HepG2 (cell line): Measurements from ENCODE around the gene IL16. TPM values are rescaled to one million over a fixed set of nuclear protein-coding genes. Genes with fewer than 3 reads are reported as not detected.

Experiments
- ATAC-seq: fragments of 200-7000 bp; cut with Tn5 transposase; 3 replicates; pipeline ENCODE4 v1.9.1; 2020; ENCODE audit warnings: mild to moderate bottlenecking, moderate library complexity
- BruUV-seq: library from RNA; stranded (reverse); fragments of 400-500 nt; replicated peaks from 2 replicates; lab custom pipeline; 2021; lab: Mats Ljungman, UMichigan
- CTCF ChIA-PET: fragments of 300-600 bp; formaldehyde crosslinking; extraction: SDS; loops from one replicate; lab custom pipeline; 2021; ENCODE audit warnings: low total read pairs, inconsistent platforms, low intra/inter-chr PET ratio; lab: Yijun Ruan, JAX
- POLR2A ChIA-PET: fragments of 350-600 bp; sonication (Branson Sonifier 250); formaldehyde crosslinking; loops from one replicate; lab custom pipeline; 2020; ENCODE audit warnings: antibody characterized with exemption, inconsistent platforms; lab: Yijun Ruan, JAX
- DNase-seq: peaks from one replicate; pipeline ENCODE4 v3.0.0-alpha.2; 2015; ENCODE audit warnings: low spot score
- FAIRE-seq: peaks from 3 replicates; lab custom pipeline; 2011; peaks lifted over from hg19 to GRCh38; lab: Jason Lieb, UNC
- H2AFZ ChIP-seq: one replicate; pipeline ENCODE4 v1.6.1; 2011; ENCODE audit warnings: low read length, inconsistent platforms
- H3K27ac ChIP-seq: fragments of 300-600 bp; 3 replicates; pipeline ENCODE4 v1.8.0; 2011; ENCODE audit warnings: mixed run types, mild to moderate bottlenecking, mixed read lengths, low read length, inconsistent platforms; ENCODE audit not compliant: insufficient read depth; ENCODE audit errors: extremely low read length
- H3K27me3 ChIP-seq, 2 experiments: fragments of 200-600 bp in 1 of 2; 2 replicates in 1 of 2; 3 replicates in 1 of 2; pipeline versions ENCODE4 v1.6.0 to v1.8.0; 2011; ENCODE audit warnings: low read length in 2 of 2, mild to moderate bottlenecking in 2 of 2, moderate library complexity in 2 of 2, inconsistent platforms in 1 of 2; ENCODE audit not compliant: insufficient read depth in 2 of 2, control insufficient read depth in 1 of 2
- H3K36me3 ChIP-seq, 2 experiments: fragments of 200-600 bp in 1 of 2; replicated peaks in 1 of 2; 2 replicates in 1 of 2; 3 replicates in 1 of 2; pipeline versions ENCODE4 v1.5.1 to v1.8.0; 2011; ENCODE audit warnings: low read length in 2 of 2, inconsistent platforms in 1 of 2; ENCODE audit not compliant: insufficient read depth in 2 of 2, control insufficient read depth in 1 of 2
- H3K4me1 ChIP-seq: 2 replicates; pipeline ENCODE4 v1.5.1; 2012; ENCODE audit warnings: low read length, inconsistent platforms; ENCODE audit not compliant: insufficient read depth
- H3K4me2 ChIP-seq: 2 replicates; pipeline ENCODE4 v1.6.0; 2011; ENCODE audit warnings: low read depth, low read length, inconsistent platforms
- H3K4me3 ChIP-seq, 3 experiments: fragments of 200-600 bp in 1 of 3; sonication (generic), shearing (Covaris generic) in 1 of 3; replicated peaks in 1 of 3; 2 replicates each; pipeline ENCODE4 v1.5.1; 2011 to 2016; ENCODE audit warnings: low read length in 3 of 3, inconsistent platforms in 2 of 3, low read depth in 2 of 3, mild to moderate bottlenecking in 2 of 3, control low read depth in 1 of 3, mixed read lengths in 1 of 3; ENCODE audit not compliant: insufficient read depth in 1 of 3
- H3K79me2 ChIP-seq: one replicate; pipeline ENCODE4 v1.6.1; 2011; ENCODE audit warnings: low read length, inconsistent platforms; ENCODE audit not compliant: insufficient read depth
- H3K9ac ChIP-seq: 2 replicates; pipeline ENCODE4 v1.6.0; 2011; ENCODE audit warnings: mild to moderate bottlenecking, low read depth, low read length, inconsistent platforms; ENCODE audit not compliant: insufficient read depth
- H3K9me3 ChIP-seq: 2 replicates; pipeline ENCODE4 v1.5.1; 2012; ENCODE audit warnings: mild to moderate bottlenecking, low read length
- H4K20me1 ChIP-seq: 2 replicates; pipeline ENCODE4 v1.6.0; 2011; ENCODE audit warnings: inconsistent platforms, mild to moderate bottlenecking, low read length, moderate library complexity; ENCODE audit not compliant: insufficient read depth
- BCL6 ChIP-seq: IDR thresholded peaks from 2 replicates; pipeline ENCODE4 v1.6.1; 2016; ENCODE audit warnings: missing genetic modification reagents, missing compliant biosample characterization
- JUN ChIP-seq: sonication (generic); formaldehyde crosslinking; IDR thresholded peaks from 2 replicates; pipeline ENCODE4 v1.4.0; 2020; ENCODE audit warnings: mild to moderate bottlenecking, missing genetic modification reagents
- MAFF ChIP-seq: IDR thresholded peaks from 2 replicates; pipeline ENCODE4 v1.6.1; 2011; ENCODE audit warnings: low read depth, low read length, improper control_type of control experiment
- MED1 ChIP-seq: sonication (generic); formaldehyde crosslinking; IDR thresholded peaks from 2 replicates; pipeline ENCODE4 v1.4.0; 2020; ENCODE audit warnings: missing genetic modification reagents
- MYPOP ChIP-seq: sonication (generic); formaldehyde crosslinking; IDR thresholded peaks from 2 replicates; pipeline ENCODE4 v1.8.1; 2023; ENCODE audit warnings: mild to moderate bottlenecking, moderate library complexity, missing genetic modification reagents
- NFE2L2 ChIP-seq: fragments of 150-350 bp; IDR thresholded peaks from 2 replicates; pipeline ENCODE4 v1.6.1; 2014; ENCODE audit warnings: low read length
- NFYB ChIP-seq: sonication (generic); formaldehyde crosslinking; IDR thresholded peaks from 2 replicates; pipeline ENCODE4 v1.4.0; 2020; ENCODE audit warnings: missing genetic modification reagents
- NR2F1 ChIP-seq, 2 experiments: fragments of 450-650 bp in 1 of 2; formaldehyde crosslinking in 1 of 2; IDR thresholded peaks; 2 replicates each; pipeline versions ENCODE4 v1.5.0 to v1.6.1; 2016 to 2020; ENCODE audit warnings: mild to moderate bottlenecking in 1 of 2, missing compliant biosample characterization in 1 of 2, missing genetic modification reagents in 1 of 2, moderate library complexity in 1 of 2
- POLR2AphosphoS2 ChIP-seq: IDR thresholded peaks from 2 replicates; pipeline ENCODE4 v1.6.1; 2011; ENCODE audit warnings: low read depth, low read length, improper control_type of control experiment
- RXRB ChIP-seq: IDR thresholded peaks from 2 replicates; pipeline ENCODE4 v1.6.1; 2016; ENCODE audit warnings: borderline replicate concordance, missing genetic modification reagents, missing compliant biosample characterization
- ZNF124 ChIP-seq: sonication (generic); formaldehyde crosslinking; IDR thresholded peaks from 2 replicates; pipeline ENCODE4 v1.4.0; 2020; ENCODE audit warnings: missing genetic modification reagents
- ZNF230 ChIP-seq: sonication (generic); formaldehyde crosslinking; IDR thresholded peaks from 2 replicates; pipeline ENCODE4 v1.4.0; 2020; ENCODE audit warnings: mild to moderate bottlenecking, missing genetic modification reagents
- ZNF784 ChIP-seq: sonication (generic); formaldehyde crosslinking; IDR thresholded peaks from 2 replicates; pipeline ENCODE4 v1.5.1; 2020; ENCODE audit warnings: missing genetic modification reagents, mild to moderate bottlenecking, borderline replicate concordance
- ZNF790 ChIP-seq: sonication (generic); formaldehyde crosslinking; IDR thresholded peaks from 2 replicates; pipeline ENCODE4 v1.8.0; 2022; ENCODE audit warnings: missing genetic modification reagents, mild to moderate bottlenecking, borderline replicate concordance
- WGBS: methylation state at CpG from one replicate; pipeline ENCODE4 v1.1.6; 2017; ENCODE audit warnings: low lambda C conversion rate; 5-methylcytosine and 5-hydroxymethylcytosine counted together
- in situ Hi-C: cut with HindIII; loops from 2 replicates; pipeline ENCODE4 v1.10.0; 2017; ENCODE audit warnings: low pct_unique_long_range_greater_than_20kb; ENCODE audit not compliant: extremely low pct_ligation_motif_present
- intact Hi-C: fragments of 100-400 bp; cut with micrococcal nuclease; formaldehyde crosslinking; loops from one replicate; pipeline ENCODE4 v1.10.0; 2022; ENCODE audit not compliant: unreplicated experiment
- polyA plus RNA-seq, 8 experiments: library from polyadenylated mRNA; depleted of rRNA in 3 of 8; stranded (reverse) in 7 of 8; unstranded in 1 of 8; fragments of >200 nt; fragmentation: Illumina TruSeq in 4 of 8; extraction: Trizol in 4 of 8; gene quantifications; 2 replicates each; pipeline versions ENCODE4 v1.2.1 to v1.2.3, GENCODE V29; 2011 to 2016; ENCODE audit warnings: low read depth in 4 of 8, missing spikeins in 1 of 8, mixed read lengths in 1 of 8; ENCODE audit not compliant: insufficient read depth in 1 of 8
- total RNA-seq, 5 experiments: library from RNA; depleted of rRNA; stranded (reverse); fragments of >200 nt; fragmentation: Illumina TruSeq; extraction: Trizol; gene quantifications; 2 replicates each; pipeline ENCODE4 v1.2.3, GENCODE V29; 2016; ENCODE audit warnings: low read depth in 1 of 5
- TF ChIP-seq, protein P1 (sequence below): sonication (generic); formaldehyde crosslinking; IDR thresholded peaks from 2 replicates; pipeline ENCODE4 v1.5.0; 2020; ENCODE audit warnings: mild to moderate bottlenecking, missing genetic modification reagents, borderline replicate concordance

The IL16 gene
- total and polyA plus RNA-seq, 2 of the 13 experiments (the other 11 are each of a cell fraction or from before 2014, with no cell fraction given), result 0.03 TPM; not detected in 1

DNA sequence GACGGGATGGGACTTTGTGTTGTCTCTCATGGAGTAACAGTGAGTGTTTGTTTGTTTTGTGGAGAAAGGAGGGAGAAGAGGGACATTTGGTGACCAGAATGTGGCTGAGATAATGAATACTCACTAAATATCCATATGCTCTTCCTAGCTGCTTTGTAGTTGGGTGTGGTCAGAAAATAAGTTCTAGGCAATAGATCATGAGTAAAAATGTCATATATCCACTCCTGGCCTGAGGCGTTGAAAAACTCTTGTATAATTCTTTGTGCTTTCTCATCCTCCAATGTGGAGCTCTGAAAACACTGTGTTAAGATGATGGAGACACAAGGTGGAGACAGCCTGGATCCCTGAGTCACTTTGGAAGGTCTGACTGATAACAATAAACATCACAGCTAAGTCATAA lies 28.0 kb upstream of the IL16 start (continued):
- TF ChIP-seq ZNF790 (no peak), JUN (CRISPR knock-in tag) (no peak), MYPOP (CRISPR knock-in tag) (no peak), BCL6 (CRISPR knock-in tag) (no peak)

DNA sequence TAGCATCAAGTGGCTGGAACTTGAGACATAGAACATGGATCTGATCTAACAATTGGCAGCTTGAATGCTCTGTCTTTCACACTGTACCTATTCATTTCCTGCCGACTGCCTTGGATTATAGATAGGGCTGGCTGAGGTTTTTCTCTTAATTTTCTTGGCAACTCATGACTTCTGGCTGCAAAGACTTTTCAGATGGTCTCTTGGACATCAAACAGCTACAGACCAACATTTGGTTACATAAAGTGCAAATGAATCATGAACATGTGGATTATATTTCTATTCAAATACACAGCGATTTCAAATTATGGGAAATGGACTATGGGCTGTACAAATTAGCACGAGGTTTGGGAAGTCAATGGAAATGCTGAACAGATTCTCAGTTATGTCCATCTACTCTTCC lies 26.2 kb upstream of the IL16 start:
- Histone ChIP-seq H2AFZ (no peak overlapping the region), H3K4me3 (no peak overlapping the region), H3K36me3 (no peaks in the 10 kb centered on the region), H3K4me2 (no peak overlapping the region), H3K27ac (no peak overlapping the region), H3K27me3 (no peaks in the 10 kb centered on the region), H3K4me1 (no peaks in the 10 kb centered on the region), H3K79me2 (no peaks in the 10 kb centered on the region), H4K20me1 (no peaks in the 10 kb centered on the region), H3K9me3 (no peaks in the 10 kb centered on the region), H3K9ac (no peak overlapping the region)
- ATAC-seq (no peak), FAIRE-seq (no peak), DNase-seq (no peak)
- POLR2A ChIA-PET, result no interaction called here
- in situ Hi-C loops, result no loop called here
- intact Hi-C loops, result no loop called here
- CTCF ChIA-PET, result no interaction called here
- TF ChIP-seq POLR2AphosphoS2, result no peak
- TF ChIP-seq NFYB (CRISPR knock-in tag), result no peak
- TF ChIP-seq ZNF784 (CRISPR knock-in tag), result no peak
- no peak for TF ChIP-seq MAFF
- TF ChIP-seq RXRB (CRISPR knock-in tag), result no peak
- no peak for TF ChIP-seq ZNF230
- no peak for TF ChIP-seq ZNF124
- no peak for TF ChIP-seq MED1 (CRISPR knock-in tag)
- TF ChIP-seq, protein P1, sequence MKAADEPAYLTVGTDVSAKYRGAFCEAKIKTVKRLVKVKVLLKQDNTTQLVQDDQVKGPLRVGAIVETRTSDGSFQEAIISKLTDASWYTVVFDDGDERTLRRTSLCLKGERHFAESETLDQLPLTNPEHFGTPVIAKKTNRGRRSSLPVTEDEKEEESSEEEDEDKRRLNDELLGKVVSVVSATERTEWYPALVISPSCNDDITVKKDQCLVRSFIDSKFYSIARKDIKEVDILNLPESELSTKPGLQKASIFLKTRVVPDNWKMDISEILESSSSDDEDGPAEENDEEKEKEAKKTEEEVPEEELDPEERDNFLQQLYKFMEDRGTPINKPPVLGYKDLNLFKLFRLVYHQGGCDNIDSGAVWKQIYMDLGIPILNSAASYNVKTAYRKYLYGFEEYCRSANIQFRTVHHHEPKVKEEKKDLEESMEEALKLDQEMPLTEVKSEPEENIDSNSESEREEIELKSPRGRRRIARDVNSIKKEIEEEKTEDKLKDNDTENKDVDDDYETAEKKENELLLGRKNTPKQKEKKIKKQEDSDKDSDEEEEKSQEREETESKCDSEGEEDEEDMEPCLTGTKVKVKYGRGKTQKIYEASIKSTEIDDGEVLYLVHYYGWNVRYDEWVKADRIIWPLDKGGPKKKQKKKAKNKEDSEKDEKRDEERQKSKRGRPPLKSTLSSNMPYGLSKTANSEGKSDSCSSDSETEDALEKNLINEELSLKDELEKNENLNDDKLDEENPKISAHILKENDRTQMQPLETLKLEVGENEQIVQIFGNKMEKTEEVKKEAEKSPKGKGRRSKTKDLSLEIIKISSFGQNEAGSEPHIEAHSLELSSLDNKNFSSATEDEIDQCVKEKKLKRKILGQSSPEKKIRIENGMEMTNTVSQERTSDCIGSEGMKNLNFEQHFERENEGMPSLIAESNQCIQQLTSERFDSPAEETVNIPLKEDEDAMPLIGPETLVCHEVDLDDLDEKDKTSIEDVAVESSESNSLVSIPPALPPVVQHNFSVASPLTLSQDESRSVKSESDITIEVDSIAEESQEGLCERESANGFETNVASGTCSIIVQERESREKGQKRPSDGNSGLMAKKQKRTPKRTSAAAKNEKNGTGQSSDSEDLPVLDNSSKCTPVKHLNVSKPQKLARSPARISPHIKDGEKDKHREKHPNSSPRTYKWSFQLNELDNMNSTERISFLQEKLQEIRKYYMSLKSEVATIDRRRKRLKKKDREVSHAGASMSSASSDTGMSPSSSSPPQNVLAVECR, result no peak
- no peak for TF ChIP-seq NFE2L2
- no peak for TF ChIP-seq NR2F1 (CRISPR knock-in tag; IDR thresholded peaks at IDR 0.05)
- no TSS peak for BruUV-seq
- WGBS, result 6% methylated on average over 3 of the region's 3 CpGs
